Smooth muscle cell (in vitro differentiated cells): ENCODE results near the gene GGA3. TPM values are rescaled to one million over a fixed set of nuclear protein-coding genes. Genes with fewer than 3 reads are reported as not detected.

Experiments
- DNase-seq: peaks from one replicate; lab custom pipeline; 2025; ENCODE audit not compliant: unreplicated experiment; lab: John Stamatoyannopoulos, UW
- H2AFZ ChIP-seq: fragments of 200-600 bp; sonication (generic); 2 replicates; pipeline ENCODE4 v1.6.0; 2016; ENCODE audit warnings: antibody characterized with exemption, low read depth, mild to moderate bottlenecking
- H3F3A ChIP-seq: fragments of 200-600 bp; sonication (generic); 2 replicates; pipeline ENCODE4 v1.6.0; 2017; ENCODE audit warnings: antibody characterized with exemption, low read depth
- H3K27ac ChIP-seq: fragments of 200-600 bp; sonication (generic); 2 replicates; pipeline ENCODE4 v1.5.1; 2016; ENCODE audit warnings: low read depth, mild to moderate bottlenecking
- H3K27me3 ChIP-seq: fragments of 200-600 bp; sonication (generic); 2 replicates; pipeline ENCODE4 v1.6.1; 2016; ENCODE audit warnings: low read depth, mild to moderate bottlenecking
- H3K36me3 ChIP-seq: fragments of 200-600 bp; sonication (generic); 2 replicates; pipeline ENCODE4 v1.5.1; 2016; ENCODE audit warnings: low read depth
- H3K4me1 ChIP-seq: fragments of 200-600 bp; sonication (generic); 2 replicates; pipeline ENCODE4 v1.5.1; 2016; ENCODE audit warnings: low read depth
- H3K4me2 ChIP-seq: fragments of 200-600 bp; sonication (generic); 2 replicates; pipeline ENCODE4 v1.6.0; 2016; ENCODE audit warnings: mild to moderate bottlenecking
- H3K4me3 ChIP-seq: fragments of 200-600 bp; sonication (generic); 2 replicates; pipeline ENCODE4 v1.5.1; 2016; ENCODE audit warnings: mild to moderate bottlenecking
- H3K79me2 ChIP-seq: fragments of 200-600 bp; sonication (generic); 2 replicates; pipeline ENCODE4 v1.6.0; 2016; ENCODE audit warnings: low read depth, mild to moderate bottlenecking
- H3K9ac ChIP-seq: fragments of 200-600 bp; sonication (generic); 2 replicates; pipeline ENCODE4 v1.6.0; 2016; ENCODE audit warnings: low read depth
- H3K9me3 ChIP-seq: fragments of 200-600 bp; sonication (generic); replicated peaks from 2 replicates; pipeline ENCODE4 v1.5.1; 2016; ENCODE audit warnings: low read depth
- H4K20me1 ChIP-seq: fragments of 200-600 bp; sonication (generic); 2 replicates; pipeline ENCODE4 v1.6.0; 2016; ENCODE audit warnings: low read depth
- WGBS: methylation state at CpG from one replicate; pipeline ENCODE4 v1.1.7; 2016; ENCODE audit warnings: low lambda C conversion rate; 5-methylcytosine and 5-hydroxymethylcytosine counted together
- polyA plus RNA-seq: library from polyadenylated mRNA; unstranded; fragments of >200 nt; fragmentation: Nextera tagmentation; extraction: Ambion mirVana; gene quantifications from 2 replicates; pipeline ENCODE4 v1.2.1, GENCODE V29; 2016
- total RNA-seq: library from RNA; depleted of rRNA; stranded (reverse); fragments of >200 nt; gene quantifications from 2 replicates; pipeline ENCODE4 v1.2.3, GENCODE V29; 2014
- TF ChIP-seq, protein P1 (sequence below): fragments of 200-600 bp; sonication (generic); IDR thresholded peaks from 2 replicates; pipeline ENCODE4 v1.5.1; 2017; ENCODE audit warnings: borderline replicate concordance, mild to moderate bottlenecking, antibody characterized with exemption; ENCODE audit not compliant: insufficient read depth, poor library complexity, severe bottlenecking

GGA3 gene
- total and polyA plus RNA-seq, 2 experiments from 2014 or later, result 20.5 to 23.9 TPM

DNA sequence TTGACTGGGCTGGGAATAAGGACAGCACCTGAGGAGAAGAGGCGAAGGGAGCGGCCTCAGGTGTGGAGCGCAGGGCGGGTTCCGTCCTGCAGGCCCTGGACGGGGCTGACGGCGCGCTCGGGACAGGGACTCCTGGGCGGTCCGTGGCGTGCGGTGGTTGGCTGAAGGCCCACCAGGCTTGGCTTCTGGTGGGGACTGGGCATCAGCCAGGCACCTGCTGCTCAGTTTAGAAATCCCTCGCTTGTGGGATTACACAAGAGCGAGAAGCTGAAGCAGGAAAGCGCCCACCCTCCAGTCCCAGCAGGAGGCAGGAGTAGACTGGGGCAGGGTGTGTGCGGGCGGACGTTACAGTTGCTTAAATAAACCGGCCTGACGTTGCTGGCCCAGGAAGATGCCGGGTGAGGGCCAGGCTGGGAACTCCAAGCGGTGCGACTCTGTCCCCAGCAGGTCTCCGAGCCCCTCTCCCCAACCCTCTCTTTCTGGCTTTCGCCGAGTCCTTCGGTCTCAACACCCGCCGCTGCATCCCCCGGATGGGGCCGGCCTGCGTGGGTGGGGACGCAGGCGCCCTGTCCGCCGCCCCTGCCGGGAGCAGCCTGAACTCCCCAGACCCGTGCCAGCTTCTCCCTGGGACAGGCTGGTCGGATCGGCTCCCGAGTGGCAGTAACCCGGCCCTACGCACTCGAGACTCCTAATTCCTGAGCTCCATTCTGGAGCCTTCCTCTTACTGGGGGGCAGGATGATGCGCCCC is 9.0 kb upstream of the GGA3 start:
- Histone ChIP-seq H3K36me3 (no peaks in the 10 kb centered on the region), H3F3A (peaks cover 11% of the 10 kb centered on the region), H3K27ac (peak overlapping the region; percentile 43), H3K4me2 (peak overlapping the region; percentile 94), H3K4me3 (peak overlapping the region; percentile 91), H3K9me3 (no peaks in the 10 kb centered on the region), H3K27me3 (no peaks in the 10 kb centered on the region), H2AFZ (peak overlapping the region; percentile 91), H3K79me2 (no peaks in the 10 kb centered on the region), H3K4me1 (peaks cover 8% of the 10 kb centered on the region), H4K20me1 (no peaks in the 10 kb centered on the region), H3K9ac (peak overlapping the region; percentile 68)
- peak; percentile 58 for DNase-seq
- TF ChIP-seq, protein P1, sequence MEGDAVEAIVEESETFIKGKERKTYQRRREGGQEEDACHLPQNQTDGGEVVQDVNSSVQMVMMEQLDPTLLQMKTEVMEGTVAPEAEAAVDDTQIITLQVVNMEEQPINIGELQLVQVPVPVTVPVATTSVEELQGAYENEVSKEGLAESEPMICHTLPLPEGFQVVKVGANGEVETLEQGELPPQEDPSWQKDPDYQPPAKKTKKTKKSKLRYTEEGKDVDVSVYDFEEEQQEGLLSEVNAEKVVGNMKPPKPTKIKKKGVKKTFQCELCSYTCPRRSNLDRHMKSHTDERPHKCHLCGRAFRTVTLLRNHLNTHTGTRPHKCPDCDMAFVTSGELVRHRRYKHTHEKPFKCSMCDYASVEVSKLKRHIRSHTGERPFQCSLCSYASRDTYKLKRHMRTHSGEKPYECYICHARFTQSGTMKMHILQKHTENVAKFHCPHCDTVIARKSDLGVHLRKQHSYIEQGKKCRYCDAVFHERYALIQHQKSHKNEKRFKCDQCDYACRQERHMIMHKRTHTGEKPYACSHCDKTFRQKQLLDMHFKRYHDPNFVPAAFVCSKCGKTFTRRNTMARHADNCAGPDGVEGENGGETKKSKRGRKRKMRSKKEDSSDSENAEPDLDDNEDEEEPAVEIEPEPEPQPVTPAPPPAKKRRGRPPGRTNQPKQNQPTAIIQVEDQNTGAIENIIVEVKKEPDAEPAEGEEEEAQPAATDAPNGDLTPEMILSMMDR, result no peak
- WGBS, result 3% methylated on average over 44 of the region's 47 CpGs

- no peaks in the 10 kb centered on the region for H3K9me3 ChIP-seq
- no peak overlapping the region for H2AFZ ChIP-seq
- no peaks in the 10 kb centered on the region for H3K27me3 ChIP-seq
- WGBS, result 28% methylated on average over 6 of the region's 6 CpGs
- peak overlapping the region; percentile 91 for H3K4me3 ChIP-seq
- peaks cover 8% of the 10 kb centered on the region for H3K4me1 ChIP-seq
- TF ChIP-seq, protein P1, result no peak
- peak overlapping the region; percentile 94 for H3K4me2 ChIP-seq
- no peak for DNase-seq
- H3K27ac ChIP-seq, result peak overlapping the region; percentile 43
- no peaks in the 10 kb centered on the region for H4K20me1 ChIP-seq
- no peaks in the 10 kb centered on the region for H3K36me3 ChIP-seq
- H3K79me2 ChIP-seq, result no peaks in the 10 kb centered on the region
- peak overlapping the region; percentile 68 for H3K9ac ChIP-seq
- H3F3A ChIP-seq, result peaks cover 11% of the 10 kb centered on the region
Measured at GRCh38 chr17:75269844-75270217, 8.4 kb upstream of the GGA3 start.

DNA sequence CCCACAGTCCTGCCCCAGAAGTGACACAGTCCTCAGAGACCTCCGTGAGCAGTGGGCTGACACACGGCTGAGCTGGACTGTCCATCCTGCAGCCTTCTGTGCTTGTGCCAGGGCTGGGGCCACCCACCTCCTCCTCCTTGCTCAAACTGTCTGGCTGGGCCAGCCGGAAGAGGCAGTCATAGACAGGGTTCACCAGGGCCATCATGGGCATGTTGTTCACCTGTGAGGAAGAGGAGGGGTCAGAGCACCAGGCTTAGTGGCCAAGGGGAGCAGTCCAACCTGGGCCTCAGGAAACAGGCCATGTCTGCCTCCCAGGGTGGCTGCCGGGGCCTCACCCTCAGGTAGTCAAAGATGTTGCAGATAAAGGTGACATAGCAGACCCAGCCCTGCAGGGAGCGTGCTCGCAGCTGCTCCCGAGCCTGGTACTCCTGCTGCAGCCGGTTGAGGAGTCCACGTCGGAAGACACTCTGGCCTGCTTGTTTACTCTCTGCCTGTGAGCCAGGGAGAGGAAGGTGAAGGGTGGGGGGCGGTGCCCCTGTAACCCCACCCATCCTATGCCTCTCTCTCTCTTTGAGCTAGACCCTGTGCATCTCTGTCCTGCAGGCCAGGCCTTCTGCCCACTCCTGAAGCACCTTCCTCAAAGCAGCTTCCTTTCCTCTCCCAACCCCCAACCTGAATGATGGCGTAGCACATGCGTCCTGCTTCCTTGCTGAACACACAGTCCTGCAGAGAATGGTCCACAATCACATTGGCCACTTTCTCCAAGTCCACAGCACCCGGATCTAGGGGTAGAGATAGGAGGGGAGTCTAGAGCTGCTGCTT is 6.2 kb upstream of the GGA3 start:
- Histone ChIP-seq H3K9ac (no peak overlapping the region), H3K27ac (no peak overlapping the region), H3K4me2 (no peak overlapping the region), H3K4me3 (no peak overlapping the region), H3K36me3 (no peaks in the 10 kb centered on the region), H4K20me1 (no peaks in the 10 kb centered on the region), H3F3A (peaks cover 11% of the 10 kb centered on the region), H2AFZ (no peak overlapping the region), H3K27me3 (no peaks in the 10 kb centered on the region), H3K9me3 (no peaks in the 10 kb centered on the region), H3K4me1 (peaks cover 11% of the 10 kb centered on the region), H3K79me2 (peaks cover 5% of the 10 kb centered on the region)
- 56% methylated on average over 14 of the region's 14 CpGs for WGBS
- DNase-seq, result no peak
- TF ChIP-seq, protein P1, result no peak
